ENCODE results near the gene NXPH2. TPM values are rescaled to one million over a fixed set of nuclear protein-coding genes. Genes with fewer than 3 reads are reported as not detected.

Gene NXPH2
- total and polyA plus RNA-seq, 9 of the 15 experiments (the other 6 are each of a cell fraction or from before 2014, with no cell fraction given), result not detected

- H4K20me1 ChIP-seq (replicated peaks; ENCODE audit: control insufficient read depth, insufficient read depth, low read length), result no peaks in the 10 kb centered on the region
- ATAC-seq, result no peak
- no peaks in the 10 kb centered on the region for H3K36me3 ChIP-seq (ENCODE audit: control insufficient read depth, insufficient read depth, low read length)
- no peaks in the 10 kb centered on the region for H3K9me1 ChIP-seq (ENCODE audit: control insufficient read depth, insufficient read depth, low read length)
- no TSS peak for BruUV-seq (replicated peaks)
- ChIA-PET POLR2A (interaction anchor here (0.8 kb wide), 1 partner anchor 11 kb away, joined by 3 read pairs; no protein-coding TSS in a partner anchor), CTCF (ENCODE audit: low intra/inter-chr PET ratio) (no interaction called here)
- H3K79me2 ChIP-seq (ENCODE audit: control insufficient read depth, insufficient read depth, low read length), result no peaks in the 10 kb centered on the region
- TF ChIP-seq ZBTB5 (IDR thresholded peaks at IDR 0.05) (no peak), NCOR1 (IDR thresholded peaks at IDR 0.05) (no peak), MITF (IDR thresholded peaks at IDR 0.05) (no peak), SMARCC2 (IDR thresholded peaks at IDR 0.05; ENCODE audit: low read depth) (no peak)
- in situ Hi-C loops (cut with MboI) (no loop called here), intact Hi-C loops (cut with micrococcal nuclease) (loop anchor here (10.0 kb wide), 1 partner anchor 244 kb away; no protein-coding TSS in a partner anchor)
- no peak for DNase-seq (ENCODE audit: extremely low read depth in 1 of 4, low spot score in 3 of 4)
- no peak overlapping the region for H2AFZ ChIP-seq (ENCODE audit: low read depth, low read length)
- H3K27me3 ChIP-seq (ENCODE audit: control insufficient read depth in 2 of 2, insufficient read depth in 2 of 2, low read length in 2 of 2), result peaks cover 0 to 4% of the 10 kb centered on the region in 2 experiments; a peak in 1 of 5 replicates
- no peak overlapping the region for H3K4me2 ChIP-seq (ENCODE audit: insufficient read depth, low read length)
- no peak overlapping the region for H3K9ac ChIP-seq (ENCODE audit: insufficient read depth in 1 of 2, low read depth in 2 of 2, low read length in 2 of 2)
- FAIRE-seq, result no peak
- no peak overlapping the region for H3K27ac ChIP-seq (ENCODE audit: extremely low read depth, low read depth, low read length)
- no peak overlapping the region for H3K4me3 ChIP-seq
- no peaks in the 10 kb centered on the region for H3K4me1 ChIP-seq (replicated peaks in 1 of 2; ENCODE audit: control insufficient read depth in 2 of 2, insufficient read depth in 2 of 2, low read length in 2 of 2)
- H3K9me3 ChIP-seq (replicated peaks; ENCODE audit: control insufficient read depth, insufficient read depth, low read depth, low read length), result no peaks in the 10 kb centered on the region
Measured at GRCh38 chr2:138718405-138718804, 61.8 kb downstream of the NXPH2 start.
